GM21526 (cell line): ENCODE data around the gene SCARB2.
A peak's percentile ranks its signal among the peaks of the same experiment; 100 is the strongest.
"Not testable (repeated sequence)": the region's sequence is repeated elsewhere in the genome, so short reads cannot be mapped to it uniquely, and the experiment has no call there.

ENCODE experiments used
- ATAC-seq: cut with Tn5 transposase; IDR thresholded peaks from one replicate; pipeline ENCODE4 v1.9.1; 2021; ENCODE audit warnings: moderate library complexity; ENCODE audit not compliant: unreplicated experiment, low FRiP score

Gene SCARB2, protein sequence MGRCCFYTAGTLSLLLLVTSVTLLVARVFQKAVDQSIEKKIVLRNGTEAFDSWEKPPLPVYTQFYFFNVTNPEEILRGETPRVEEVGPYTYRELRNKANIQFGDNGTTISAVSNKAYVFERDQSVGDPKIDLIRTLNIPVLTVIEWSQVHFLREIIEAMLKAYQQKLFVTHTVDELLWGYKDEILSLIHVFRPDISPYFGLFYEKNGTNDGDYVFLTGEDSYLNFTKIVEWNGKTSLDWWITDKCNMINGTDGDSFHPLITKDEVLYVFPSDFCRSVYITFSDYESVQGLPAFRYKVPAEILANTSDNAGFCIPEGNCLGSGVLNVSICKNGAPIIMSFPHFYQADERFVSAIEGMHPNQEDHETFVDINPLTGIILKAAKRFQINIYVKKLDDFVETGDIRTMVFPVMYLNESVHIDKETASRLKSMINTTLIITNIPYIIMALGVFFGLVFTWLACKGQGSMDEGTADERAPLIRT

DNA sequence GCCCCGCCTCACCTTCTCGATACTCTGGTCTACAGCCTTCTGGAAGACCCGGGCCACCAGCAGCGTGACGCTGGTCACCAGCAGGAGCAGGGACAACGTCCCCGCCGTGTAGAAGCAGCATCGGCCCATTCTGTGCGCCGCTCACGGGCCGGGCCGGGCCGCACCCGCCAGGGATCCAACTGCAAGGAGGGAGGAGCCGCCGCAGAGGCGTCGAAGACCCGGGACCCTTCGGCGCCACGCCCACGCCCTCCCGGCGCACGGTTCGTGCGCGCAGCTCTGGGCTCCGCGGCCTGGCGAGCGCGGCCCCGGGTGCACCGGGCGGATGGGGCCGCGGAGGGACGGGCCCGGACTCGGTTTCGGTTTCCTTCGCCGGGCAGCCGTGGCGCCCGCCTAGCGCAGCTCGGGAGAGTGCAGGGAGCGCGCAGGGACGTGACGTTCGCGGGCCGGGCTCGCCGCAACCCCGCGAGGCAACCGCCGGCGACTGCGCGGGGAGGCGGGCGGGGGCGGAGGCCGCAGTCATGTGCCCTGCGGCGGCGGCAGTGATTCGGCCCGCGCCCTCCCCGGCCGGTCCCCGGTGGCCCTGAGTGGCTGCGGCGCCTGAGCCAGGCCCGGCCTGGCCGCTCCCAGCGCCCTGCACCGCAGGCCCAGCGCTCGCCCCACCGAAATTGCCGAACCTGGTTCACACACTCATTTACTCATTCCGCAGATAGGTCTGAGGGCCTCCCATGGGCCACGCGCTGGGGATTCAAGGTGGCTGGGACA is at the start of gene SCARB2:
Gene SCARB2, minus strand, starts transcription at position 410 of the 762 bp plus-strand sequence. Its CDS starts 281 bp downstream, at position 129.
- ATAC-seq: peak; percentile 71

DNA sequence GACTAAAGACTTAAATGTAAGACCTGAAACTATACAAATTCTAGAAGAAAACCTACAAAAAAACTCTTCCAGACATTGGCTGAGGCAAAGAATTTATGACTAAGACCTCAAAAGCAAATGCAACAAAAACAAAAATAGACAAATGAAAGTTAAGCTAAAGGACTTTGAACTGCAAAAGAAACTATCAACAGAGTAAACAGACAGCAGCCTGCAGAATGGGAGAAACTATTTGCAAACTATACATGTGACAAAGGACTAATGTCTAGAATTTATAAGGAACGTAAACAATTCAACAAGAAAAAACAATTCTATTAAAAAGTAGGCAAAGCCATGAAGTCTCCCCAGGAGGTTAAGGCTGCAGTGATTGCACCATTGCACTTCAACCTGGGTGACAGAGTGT is 46.9 kb upstream of the SCARB2 start:
- no peak for ATAC-seq

- ATAC-seq: no peak
These were observed 44.2 kb upstream of the SCARB2 start for GRCh38 chr4:76257824-76258223.

GRCh38 chr4:76256968-76257367 is 43.3 kb upstream of the SCARB2 start:
- no peak for ATAC-seq

DNA sequence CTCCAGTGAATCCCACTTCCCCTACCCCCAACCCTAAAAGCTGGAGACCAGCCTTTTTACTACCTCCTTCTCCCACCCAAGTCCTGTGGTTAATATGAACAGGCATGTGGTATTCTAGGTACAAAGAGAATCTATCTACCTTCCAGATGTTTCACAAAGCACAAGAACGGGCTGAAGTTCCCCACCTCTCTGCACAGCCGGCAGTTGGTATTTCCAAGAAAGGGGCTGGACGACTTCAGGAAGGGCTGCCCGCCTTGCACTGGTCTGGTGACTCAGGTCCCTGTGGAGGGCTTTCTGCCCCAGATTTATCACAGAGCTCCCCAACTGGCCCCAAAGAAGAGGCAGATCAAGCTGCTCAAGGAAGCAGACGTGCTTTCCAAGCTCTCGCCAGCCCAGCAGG is 42.4 kb upstream of the SCARB2 start:
- ATAC-seq: no peak

DNA sequence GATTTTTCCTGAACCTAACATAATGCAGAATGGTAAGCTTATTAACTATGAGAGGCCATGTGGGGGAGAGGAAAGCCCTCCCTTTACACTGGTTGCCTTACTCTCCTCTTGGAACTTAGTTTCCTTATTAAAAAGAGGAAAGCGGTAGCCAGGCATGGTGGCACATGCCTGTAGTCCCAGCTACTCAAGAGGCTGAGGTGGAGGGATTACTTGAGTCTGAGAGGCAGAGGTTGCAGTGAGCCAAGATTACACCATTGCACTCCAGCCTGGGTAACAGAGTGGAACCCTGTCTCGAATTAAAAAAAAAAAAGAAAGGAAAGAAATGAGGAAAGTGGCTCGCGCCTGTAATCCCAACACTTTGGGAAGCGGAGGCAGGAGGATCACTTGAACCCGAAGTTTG is 39.9 kb upstream of the SCARB2 start:
- ATAC-seq: no peak

GRCh38 chr4:76252271-76252653 is 38.6 kb upstream of the SCARB2 start:
- ATAC-seq: no peak

DNA sequence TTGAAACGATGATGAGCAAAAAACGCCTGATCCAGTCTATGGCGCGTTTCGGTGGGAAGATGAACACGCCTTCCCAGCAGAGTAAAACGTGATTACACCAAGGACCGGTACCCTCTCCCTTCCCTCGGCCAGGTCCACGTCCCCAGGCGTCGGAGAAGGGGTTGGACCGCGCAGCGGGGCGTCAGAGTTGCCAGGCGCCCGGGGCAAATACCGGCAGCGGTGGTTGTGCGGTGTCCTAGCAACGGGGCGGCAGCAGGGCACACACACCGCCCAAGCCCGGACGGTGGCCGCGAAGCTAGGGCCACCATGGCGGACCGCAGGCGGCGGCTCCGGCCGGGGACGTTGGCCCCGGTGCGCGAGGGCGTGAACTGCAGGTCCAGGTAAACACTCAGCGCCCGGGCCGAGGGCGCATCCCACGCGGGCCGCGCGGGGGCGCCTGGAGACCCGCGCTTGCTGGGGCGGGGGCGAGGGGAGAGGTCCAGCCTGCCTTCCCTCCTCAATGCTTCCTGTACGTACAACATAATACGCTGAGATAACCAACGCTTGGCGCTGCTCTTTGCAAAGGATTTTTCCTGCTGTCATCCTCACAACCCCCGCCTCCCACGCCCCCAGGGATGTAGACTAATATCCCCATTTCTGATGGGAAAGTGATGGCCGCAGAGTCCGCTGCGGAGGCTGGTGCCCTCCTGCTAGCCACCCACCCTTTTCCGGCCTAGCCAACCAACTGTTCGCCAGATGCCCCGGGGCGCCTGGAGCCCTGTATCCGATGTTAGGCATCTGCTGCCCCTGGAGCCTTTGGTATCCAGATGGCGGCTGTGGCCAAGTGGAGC is 38.0 kb upstream of the SCARB2 start, which contains the start of gene FAM47E:
Gene FAM47E, plus strand, starts transcription at position 281 of the 830 bp plus-strand sequence. Its CDS starts 26 bp downstream, at position 307.
- ATAC-seq: no peak

- ATAC-seq: no peak
These were observed 37.3 kb upstream of the SCARB2 start for GRCh38 chr4:76250962-76251361.

DNA sequence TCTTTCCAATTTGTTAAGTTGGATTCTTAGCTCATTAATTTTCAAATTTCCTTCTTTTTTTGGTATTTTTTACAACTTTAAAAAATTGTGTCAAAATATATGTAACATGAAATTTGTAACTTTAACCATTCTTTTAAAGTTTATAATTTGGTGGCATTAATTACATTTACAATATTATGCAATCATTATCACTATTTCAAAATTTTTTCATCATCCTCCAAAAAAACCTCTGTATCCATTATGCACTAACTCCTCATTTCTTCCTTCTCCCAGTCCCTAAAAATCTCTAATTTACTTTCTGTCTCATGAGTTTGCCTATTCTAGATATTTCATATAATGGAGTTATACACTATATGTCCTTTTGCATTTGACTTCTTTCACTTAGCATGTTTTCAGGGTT is 33.2 kb upstream of the SCARB2 start:
- no peak for ATAC-seq

GRCh38 chr4:76246025-76246424 is 32.4 kb upstream of the SCARB2 start:
- ATAC-seq: no peak

DNA sequence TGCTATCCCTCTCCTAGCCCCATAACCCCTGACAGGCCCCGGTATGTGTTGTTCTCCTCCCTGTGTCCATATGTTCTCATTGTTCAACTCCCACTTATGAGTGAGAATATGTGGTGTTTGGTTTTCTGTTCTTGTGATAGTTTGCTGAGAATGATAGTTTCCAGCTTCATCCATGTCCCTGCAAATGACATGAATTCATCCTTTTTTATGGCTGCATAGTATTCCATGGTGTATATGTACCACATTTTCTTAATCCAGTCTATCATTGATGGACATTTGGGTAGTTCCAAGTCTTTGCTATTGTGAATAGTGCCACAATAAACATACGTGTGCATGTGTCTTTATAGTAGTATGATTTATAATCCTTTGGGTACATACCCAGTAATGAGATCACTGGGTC is 30.3 kb upstream of the SCARB2 start:
- ATAC-seq: not testable (repeated sequence)

GRCh38 chr4:76240236-76240635 is 26.6 kb upstream of the SCARB2 start:
- no peak for ATAC-seq

GRCh38 chr4:76238701-76239100 is 25.1 kb upstream of the SCARB2 start:
- ATAC-seq: no peak

- no peak for ATAC-seq
These were observed 24.6 kb upstream of the SCARB2 start for GRCh38 chr4:76238236-76238635.

- no peak for ATAC-seq
These were observed 22.3 kb upstream of the SCARB2 start for GRCh38 chr4:76235915-76236314.

DNA sequence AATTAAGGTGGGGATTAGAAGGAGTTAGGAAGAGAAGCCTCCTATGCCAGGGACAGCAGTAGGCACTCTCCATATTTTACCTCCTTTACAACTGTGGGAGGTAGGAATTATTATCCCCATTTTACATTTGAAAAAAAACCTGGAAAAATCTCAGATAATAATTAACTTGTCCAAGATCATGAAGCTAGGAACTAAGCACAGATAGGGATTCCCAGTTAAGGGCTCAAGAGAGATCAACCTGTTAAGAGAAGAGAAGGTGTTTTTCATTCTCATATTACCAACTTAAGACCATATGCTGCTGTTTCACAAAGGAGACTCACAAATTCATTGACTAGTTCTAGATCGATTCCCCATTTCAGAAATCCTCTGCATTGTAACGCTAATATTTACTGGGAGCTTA is 21.8 kb upstream of the SCARB2 start:
- ATAC-seq: no peak

DNA sequence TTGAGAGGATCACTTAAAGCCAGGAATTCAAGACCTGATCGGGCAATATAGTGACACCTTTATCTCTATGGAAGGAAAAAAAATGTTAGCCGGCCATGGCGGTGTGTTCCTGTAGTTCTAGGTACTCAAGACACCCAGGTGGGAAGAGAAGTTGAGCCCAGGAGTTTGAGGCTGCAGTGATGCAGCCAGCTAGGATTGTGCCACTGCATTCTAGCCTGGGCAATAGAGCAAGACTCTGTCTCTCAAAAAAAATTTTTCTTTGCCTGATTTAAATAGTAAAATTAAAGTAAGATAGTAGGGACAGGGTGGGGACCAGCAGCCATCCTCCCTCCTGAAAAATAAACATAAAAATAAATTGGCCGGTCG is 21.0 kb upstream of the SCARB2 start:
- ATAC-seq: no peak

DNA sequence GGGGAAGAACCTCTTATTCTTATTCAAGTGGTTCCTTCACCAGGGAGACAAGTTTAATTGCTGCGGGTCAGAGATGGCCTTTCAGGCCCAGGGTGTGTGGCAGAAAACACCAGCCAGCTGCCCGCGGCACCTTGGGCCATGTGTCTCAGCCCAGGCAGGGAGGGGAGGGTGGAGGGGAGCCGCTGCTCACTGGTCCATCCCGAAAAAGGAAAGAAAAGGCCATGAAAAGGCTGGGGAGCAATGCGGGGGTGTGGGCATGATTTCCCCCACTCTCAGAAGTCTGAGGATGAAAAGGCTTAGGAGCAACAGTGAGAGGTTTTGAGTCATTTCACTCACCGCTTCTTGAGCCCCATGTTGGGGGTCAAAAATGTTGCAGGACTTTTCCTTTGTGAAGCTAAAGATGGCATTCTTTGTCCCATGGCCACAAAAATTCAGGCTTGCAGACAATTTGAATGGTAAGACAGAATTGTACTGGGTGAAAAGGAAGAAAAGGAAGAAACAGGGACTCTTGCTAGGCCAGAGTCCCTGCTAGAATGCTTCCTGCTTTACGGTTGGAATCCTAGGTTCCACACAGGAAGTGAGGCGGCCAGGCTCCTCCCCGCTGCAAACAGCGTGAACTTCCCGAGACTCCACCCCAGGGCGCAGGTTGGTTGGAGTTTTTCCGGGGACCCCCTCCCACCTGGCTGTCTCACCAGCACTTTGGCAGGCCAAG is 20.5 kb upstream of the SCARB2 start:
- ATAC-seq: no peak

GRCh38 chr4:76233529-76233928 is 19.9 kb upstream of the SCARB2 start:
- ATAC-seq: no peak
